K562 (cell line): ENCODE results near the gene CYBRD1. TPM values are rescaled to one million over a fixed set of nuclear protein-coding genes. Genes with fewer than 3 reads are reported as not detected.
A peak's percentile ranks its signal among the peaks of the same experiment; 100 is the strongest.

ENCODE experiments used
- ARID1B ChIP-seq: fragments of 450-650 bp; IDR thresholded peaks from 2 replicates; pipeline ENCODE4 v1.6.1; 2016; ENCODE audit warnings: antibody characterized with exemption, mild to moderate bottlenecking, inconsistent platforms
- CAMTA2 ChIP-seq: fragments of 250-450 bp; sonication (Bioruptor Pico); conservative IDR thresholded peaks from 2 replicates; pipeline ENCODE4 v1.5.1; 2022
- CEBPG ChIP-seq, 3 experiments: fragments of 200-800 bp in 1 of 3; sonication (Bioruptor generic) in 1 of 3; sonication (generic) in 1 of 3; formaldehyde crosslinking in 1 of 3; IDR thresholded peaks in 2 of 3; conservative IDR thresholded peaks in 1 of 3; 2 replicates each; pipeline versions ENCODE4 v1.6.1 to v1.8.0; 2016 to 2022; ENCODE audit warnings: missing compliant biosample characterization in 2 of 3, missing genetic modification characterization in 2 of 3, mild to moderate bottlenecking in 1 of 3, missing genetic modification reagents in 1 of 3
- HMGXB4 ChIP-seq: sonication (generic); formaldehyde crosslinking; IDR thresholded peaks from 2 replicates; pipeline ENCODE4 v1.8.1; 2023; ENCODE audit warnings: mild to moderate bottlenecking, missing genetic modification reagents
- KDM5B ChIP-seq: fragments of 200-600 bp; sonication (generic); IDR thresholded peaks from 2 replicates; pipeline ENCODE4 v1.6.1; 2012; ENCODE audit warnings: low read depth, mild to moderate bottlenecking, moderate library complexity, low read length, control low read depth, inconsistent platforms; ENCODE audit not compliant: insufficient replicate concordance
- KLF13 ChIP-seq: fragments of 450-650 bp; IDR thresholded peaks from 2 replicates; pipeline ENCODE4 v1.6.1; 2016; ENCODE audit warnings: missing genetic modification characterization, low read depth, mild to moderate bottlenecking, missing compliant biosample characterization, moderate library complexity, borderline replicate concordance
- MYBL2 ChIP-seq, 2 experiments: fragments of 450-650 bp in 1 of 2; sonication (generic) in 1 of 2; formaldehyde crosslinking in 1 of 2; IDR thresholded peaks; 2 replicates each; pipeline versions ENCODE4 v1.6.1 to v1.8.1; 2017 to 2022; ENCODE audit warnings: borderline replicate concordance in 1 of 2, inconsistent platforms in 1 of 2, low read depth in 1 of 2, mild to moderate bottlenecking in 1 of 2, missing genetic modification reagents in 1 of 2, moderate library complexity in 1 of 2
- NBN ChIP-seq: fragments of 450-650 bp; IDR thresholded peaks from 2 replicates; pipeline ENCODE4 v1.6.1; 2016; ENCODE audit warnings: low read depth, mild to moderate bottlenecking
- SNIP1 ChIP-seq: fragments of 450-650 bp; IDR thresholded peaks from 2 replicates; pipeline ENCODE4 v1.7.1; 2017; ENCODE audit warnings: low read depth, mild to moderate bottlenecking
- TCF15 ChIP-seq: fragments of 250-450 bp; sonication (Bioruptor Pico); IDR thresholded peaks from 2 replicates; pipeline ENCODE4 v1.8.0; 2022; ENCODE audit warnings: moderate library complexity, mild to moderate bottlenecking, inconsistent platforms
- TCF3 ChIP-seq: sonication (generic); formaldehyde crosslinking; IDR thresholded peaks from 2 replicates; pipeline ENCODE4 v1.4.0; 2020; ENCODE audit warnings: mild to moderate bottlenecking, missing genetic modification reagents
- ZKSCAN3 ChIP-seq: fragments of 250-450 bp; sonication (Bioruptor Pico); IDR thresholded peaks from 2 replicates; pipeline ENCODE4 v1.4.0; 2020
- ZNF124 ChIP-seq: sonication (generic); formaldehyde crosslinking; IDR thresholded peaks from 2 replicates; pipeline ENCODE4 v1.8.1; 2022; ENCODE audit warnings: missing genetic modification reagents
- polyA plus RNA-seq, 8 experiments: library from polyadenylated mRNA; depleted of rRNA in 4 of 8; stranded (reverse) in 5 of 8; unstranded in 3 of 8; fragments of >200 nt; fragmentation: Nextera tagmentation in 2 of 8; fragmentation: Illumina TruSeq in 1 of 8; extraction: Ambion mirVana in 2 of 8; extraction: Trizol in 1 of 8; gene quantifications; 2 replicates each; pipeline versions ENCODE4 v1.2.1 to v1.2.3, GENCODE V29; 2011 to 2014; ENCODE audit warnings: inconsistent platforms in 1 of 8, missing spikeins in 1 of 8
- total RNA-seq, 7 experiments: library from RNA; depleted of rRNA in 6 of 7; stranded (reverse); fragments of >200 nt in 6 of 7; fragmentation: Illumina TruSeq in 2 of 7; extraction: Trizol in 2 of 7; gene quantifications; 2 replicates each; pipeline versions ENCODE4 v1.2.1 to v1.2.3, GENCODE V29; 2011 to 2021; ENCODE audit warnings: low replicate concordance in 1 of 7
- TF ChIP-seq, protein P1 (sequence below): fragments of 250-450 bp; sonication (Bioruptor Pico); IDR thresholded peaks from 2 replicates; pipeline ENCODE4 v1.5.0; 2021
- TF ChIP-seq, protein P2 (sequence below): sonication (generic); formaldehyde crosslinking; IDR thresholded peaks from 2 replicates; pipeline ENCODE4 v1.9.0; 2022; ENCODE audit warnings: mild to moderate bottlenecking, missing genetic modification reagents
- TF ChIP-seq, protein P3 (sequence below): sonication (generic); formaldehyde crosslinking; IDR thresholded peaks from 2 replicates; pipeline ENCODE4 v1.8.1; 2023; ENCODE audit warnings: mild to moderate bottlenecking, missing genetic modification reagents
- TF ChIP-seq, protein P4 (sequence below): fragments of 450-650 bp; formaldehyde crosslinking; IDR thresholded peaks from 2 replicates; pipeline ENCODE4 v1.4.0; 2020; ENCODE audit warnings: mild to moderate bottlenecking, mixed read lengths

The CYBRD1 gene
- total and polyA plus RNA-seq, 9 of the 15 experiments (the other 6 are each of a cell fraction or from before 2014, with no cell fraction given): 9.6 to 22.4 (median 15.6) TPM

DNA sequence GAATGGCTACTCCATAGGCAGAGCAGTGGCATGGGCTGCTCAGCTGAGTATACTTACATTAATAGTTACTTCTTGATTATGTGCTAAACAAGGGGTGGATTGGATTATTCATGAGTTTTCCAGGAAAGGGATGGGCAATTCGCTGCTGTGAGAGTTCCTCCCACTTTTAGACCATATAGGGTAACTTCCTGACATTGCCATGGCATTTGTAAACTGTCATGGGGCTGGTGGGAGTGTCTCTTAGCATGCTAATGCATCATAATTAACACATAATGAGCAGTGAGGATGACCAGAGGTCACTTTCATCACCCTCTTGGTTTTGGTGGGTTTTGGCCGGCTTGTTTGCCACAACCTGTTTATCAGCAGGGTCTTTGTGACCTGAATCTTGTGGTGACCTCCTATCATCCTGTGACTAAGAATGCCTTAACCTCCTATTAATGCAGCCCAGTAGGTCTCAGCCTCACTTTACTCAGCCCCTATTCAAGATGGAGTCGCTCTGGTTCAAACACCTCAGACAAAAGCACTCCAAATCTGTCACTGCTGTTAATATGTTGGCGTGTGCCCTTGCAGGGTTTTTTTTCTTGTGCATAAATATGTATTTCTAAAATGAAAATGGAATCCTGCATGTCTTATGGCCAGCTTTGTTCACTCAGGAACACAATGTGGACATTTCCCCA is 56.0 kb downstream of the CYBRD1 start (continued):
- no peak for TF ChIP-seq HMGXB4 (CRISPR knock-in tag)
- no peak for TF ChIP-seq SNIP1
- TF ChIP-seq, protein P1, sequence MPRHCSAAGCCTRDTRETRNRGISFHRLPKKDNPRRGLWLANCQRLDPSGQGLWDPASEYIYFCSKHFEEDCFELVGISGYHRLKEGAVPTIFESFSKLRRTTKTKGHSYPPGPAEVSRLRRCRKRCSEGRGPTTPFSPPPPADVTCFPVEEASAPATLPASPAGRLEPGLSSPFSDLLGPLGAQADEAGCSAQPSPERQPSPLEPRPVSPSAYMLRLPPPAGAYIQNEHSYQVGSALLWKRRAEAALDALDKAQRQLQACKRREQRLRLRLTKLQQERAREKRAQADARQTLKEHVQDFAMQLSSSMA (CRISPR knock-in tag): no peak
- no peak for TF ChIP-seq ZNF124 (CRISPR knock-in tag)
- TF ChIP-seq ZKSCAN3 (CRISPR knock-in tag): no peak
- no peak for TF ChIP-seq KDM5B
- no peak for TF ChIP-seq MYBL2 (IDR thresholded peaks at IDR 0.05; ENCODE audit: low read depth)
- no peak for TF ChIP-seq MYBL2 (CRISPR knock-in tag; IDR thresholded peaks at IDR 0.05; ENCODE audit: borderline replicate concordance)
- no peak for TF ChIP-seq KLF13 (tag)
- TF ChIP-seq, protein P2, sequence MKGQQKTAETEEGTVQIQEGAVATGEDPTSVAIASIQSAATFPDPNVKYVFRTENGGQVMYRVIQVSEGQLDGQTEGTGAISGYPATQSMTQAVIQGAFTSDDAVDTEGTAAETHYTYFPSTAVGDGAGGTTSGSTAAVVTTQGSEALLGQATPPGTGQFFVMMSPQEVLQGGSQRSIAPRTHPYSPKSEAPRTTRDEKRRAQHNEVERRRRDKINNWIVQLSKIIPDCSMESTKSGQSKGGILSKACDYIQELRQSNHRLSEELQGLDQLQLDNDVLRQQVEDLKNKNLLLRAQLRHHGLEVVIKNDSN (CRISPR knock-in tag): no peak
- no peak for TF ChIP-seq CEBPG (CRISPR knock-in tag; IDR thresholded peaks at IDR 0.05)
- TF ChIP-seq CEBPG (tag; conservative IDR thresholded peaks at IDR 0.05 in 1 of 2, IDR thresholded peaks at IDR 0.05 in 1 of 2): peak in 1 of 2 experiments; percentile 52; a peak in 1 of 4 replicates
- TF ChIP-seq, protein P3, sequence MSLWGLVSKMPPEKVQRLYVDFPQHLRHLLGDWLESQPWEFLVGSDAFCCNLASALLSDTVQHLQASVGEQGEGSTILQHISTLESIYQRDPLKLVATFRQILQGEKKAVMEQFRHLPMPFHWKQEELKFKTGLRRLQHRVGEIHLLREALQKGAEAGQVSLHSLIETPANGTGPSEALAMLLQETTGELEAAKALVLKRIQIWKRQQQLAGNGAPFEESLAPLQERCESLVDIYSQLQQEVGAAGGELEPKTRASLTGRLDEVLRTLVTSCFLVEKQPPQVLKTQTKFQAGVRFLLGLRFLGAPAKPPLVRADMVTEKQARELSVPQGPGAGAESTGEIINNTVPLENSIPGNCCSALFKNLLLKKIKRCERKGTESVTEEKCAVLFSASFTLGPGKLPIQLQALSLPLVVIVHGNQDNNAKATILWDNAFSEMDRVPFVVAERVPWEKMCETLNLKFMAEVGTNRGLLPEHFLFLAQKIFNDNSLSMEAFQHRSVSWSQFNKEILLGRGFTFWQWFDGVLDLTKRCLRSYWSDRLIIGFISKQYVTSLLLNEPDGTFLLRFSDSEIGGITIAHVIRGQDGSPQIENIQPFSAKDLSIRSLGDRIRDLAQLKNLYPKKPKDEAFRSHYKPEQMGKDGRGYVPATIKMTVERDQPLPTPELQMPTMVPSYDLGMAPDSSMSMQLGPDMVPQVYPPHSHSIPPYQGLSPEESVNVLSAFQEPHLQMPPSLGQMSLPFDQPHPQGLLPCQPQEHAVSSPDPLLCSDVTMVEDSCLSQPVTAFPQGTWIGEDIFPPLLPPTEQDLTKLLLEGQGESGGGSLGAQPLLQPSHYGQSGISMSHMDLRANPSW (CRISPR knock-in tag): no peak
- TF ChIP-seq, protein P4, sequence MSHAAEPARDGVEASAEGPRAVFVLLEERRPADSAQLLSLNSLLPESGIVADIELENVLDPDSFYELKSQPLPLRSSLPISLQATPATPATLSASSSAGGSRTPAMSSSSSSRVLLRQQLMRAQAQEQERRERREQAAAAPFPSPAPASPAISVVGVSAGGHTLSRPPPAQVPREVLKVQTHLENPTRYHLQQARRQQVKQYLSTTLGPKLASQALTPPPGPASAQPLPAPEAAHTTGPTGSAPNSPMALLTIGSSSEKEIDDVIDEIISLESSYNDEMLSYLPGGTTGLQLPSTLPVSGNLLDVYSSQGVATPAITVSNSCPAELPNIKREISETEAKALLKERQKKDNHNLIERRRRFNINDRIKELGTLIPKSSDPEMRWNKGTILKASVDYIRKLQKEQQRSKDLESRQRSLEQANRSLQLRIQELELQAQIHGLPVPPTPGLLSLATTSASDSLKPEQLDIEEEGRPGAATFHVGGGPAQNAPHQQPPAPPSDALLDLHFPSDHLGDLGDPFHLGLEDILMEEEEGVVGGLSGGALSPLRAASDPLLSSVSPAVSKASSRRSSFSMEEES (CRISPR knock-in tag): no peak
- TF ChIP-seq TCF15 (CRISPR knock-in tag): no peak
- TF ChIP-seq CAMTA2 (CRISPR knock-in tag): no peak
- TF ChIP-seq ARID1B: no peak
- no peak for TF ChIP-seq NBN
- no peak for TF ChIP-seq TCF3 (CRISPR knock-in tag)
